HepG2 (cell line): ENCODE data around the gene CD1D. TPM values are rescaled to one million over a fixed set of nuclear protein-coding genes. Genes with fewer than 3 reads are reported as not detected.
"Not testable (repeated sequence)": the region's sequence is repeated elsewhere in the genome, so short reads cannot be mapped to it uniquely, and the experiment has no call there.

Experiments used
- ATAC-seq: fragments of 200-7000 bp; cut with Tn5 transposase; 3 replicates; pipeline ENCODE4 v1.9.1; 2020; ENCODE audit warnings: mild to moderate bottlenecking, moderate library complexity
- BruUV-seq: library from RNA; stranded (reverse); fragments of 400-500 nt; replicated peaks from 2 replicates; lab custom pipeline; 2021; lab: Mats Ljungman, UMichigan
- CTCF ChIA-PET: fragments of 300-600 bp; formaldehyde crosslinking; extraction: SDS; loops from one replicate; lab custom pipeline; 2021; ENCODE audit warnings: low total read pairs, inconsistent platforms, low intra/inter-chr PET ratio; lab: Yijun Ruan, JAX
- POLR2A ChIA-PET: fragments of 350-600 bp; sonication (Branson Sonifier 250); formaldehyde crosslinking; loops from one replicate; lab custom pipeline; 2020; ENCODE audit warnings: antibody characterized with exemption, inconsistent platforms; lab: Yijun Ruan, JAX
- DNase-seq: peaks from one replicate; pipeline ENCODE4 v3.0.0-alpha.2; 2015; ENCODE audit warnings: low spot score
- FAIRE-seq: peaks from 3 replicates; lab custom pipeline; 2011; peaks lifted over from hg19 to GRCh38; lab: Jason Lieb, UNC
- H2AFZ ChIP-seq: one replicate; pipeline ENCODE4 v1.6.1; 2011; ENCODE audit warnings: low read length, inconsistent platforms
- H3K27ac ChIP-seq: fragments of 300-600 bp; 3 replicates; pipeline ENCODE4 v1.8.0; 2011; ENCODE audit warnings: mixed run types, mild to moderate bottlenecking, mixed read lengths, low read length, inconsistent platforms; ENCODE audit not compliant: insufficient read depth; ENCODE audit errors: extremely low read length
- H3K27me3 ChIP-seq, 2 experiments: fragments of 200-600 bp in 1 of 2; 2 replicates in 1 of 2; 3 replicates in 1 of 2; pipeline versions ENCODE4 v1.6.0 to v1.8.0; 2011; ENCODE audit warnings: low read length in 2 of 2, mild to moderate bottlenecking in 2 of 2, moderate library complexity in 2 of 2, inconsistent platforms in 1 of 2; ENCODE audit not compliant: insufficient read depth in 2 of 2, control insufficient read depth in 1 of 2
- H3K36me3 ChIP-seq, 2 experiments: fragments of 200-600 bp in 1 of 2; replicated peaks in 1 of 2; 2 replicates in 1 of 2; 3 replicates in 1 of 2; pipeline versions ENCODE4 v1.5.1 to v1.8.0; 2011; ENCODE audit warnings: low read length in 2 of 2, inconsistent platforms in 1 of 2; ENCODE audit not compliant: insufficient read depth in 2 of 2, control insufficient read depth in 1 of 2
- H3K4me1 ChIP-seq: 2 replicates; pipeline ENCODE4 v1.5.1; 2012; ENCODE audit warnings: low read length, inconsistent platforms; ENCODE audit not compliant: insufficient read depth
- H3K4me2 ChIP-seq: 2 replicates; pipeline ENCODE4 v1.6.0; 2011; ENCODE audit warnings: low read depth, low read length, inconsistent platforms
- H3K4me3 ChIP-seq, 3 experiments: fragments of 200-600 bp in 1 of 3; sonication (generic), shearing (Covaris generic) in 1 of 3; replicated peaks in 1 of 3; 2 replicates each; pipeline ENCODE4 v1.5.1; 2011 to 2016; ENCODE audit warnings: low read length in 3 of 3, inconsistent platforms in 2 of 3, low read depth in 2 of 3, mild to moderate bottlenecking in 2 of 3, control low read depth in 1 of 3, mixed read lengths in 1 of 3; ENCODE audit not compliant: insufficient read depth in 1 of 3
- H3K79me2 ChIP-seq: one replicate; pipeline ENCODE4 v1.6.1; 2011; ENCODE audit warnings: low read length, inconsistent platforms; ENCODE audit not compliant: insufficient read depth
- H3K9ac ChIP-seq: 2 replicates; pipeline ENCODE4 v1.6.0; 2011; ENCODE audit warnings: mild to moderate bottlenecking, low read depth, low read length, inconsistent platforms; ENCODE audit not compliant: insufficient read depth
- H3K9me3 ChIP-seq: 2 replicates; pipeline ENCODE4 v1.5.1; 2012; ENCODE audit warnings: mild to moderate bottlenecking, low read length
- H4K20me1 ChIP-seq: 2 replicates; pipeline ENCODE4 v1.6.0; 2011; ENCODE audit warnings: inconsistent platforms, mild to moderate bottlenecking, low read length, moderate library complexity; ENCODE audit not compliant: insufficient read depth
- GABPA ChIP-seq, 2 experiments: IDR thresholded peaks; 2 replicates each; pipeline ENCODE4 v1.6.1; 2011 to 2016; ENCODE audit warnings: low read depth in 2 of 2, low read length in 1 of 2, missing biosample characterization in 1 of 2, missing genetic modification characterization in 1 of 2
- KDM4B ChIP-seq: sonication (generic); formaldehyde crosslinking; IDR thresholded peaks from 2 replicates; pipeline ENCODE4 v1.4.0; 2020; ENCODE audit warnings: missing genetic modification reagents
- MBD4 ChIP-seq: IDR thresholded peaks from 2 replicates; pipeline ENCODE4 v1.6.1; 2012; ENCODE audit warnings: low read length, inconsistent platforms, borderline replicate concordance
- RFX3 ChIP-seq: IDR thresholded peaks from 2 replicates; pipeline ENCODE4 v1.6.1; 2016; ENCODE audit warnings: missing biosample characterization, missing genetic modification reagents
- TBP ChIP-seq: sonication (generic); formaldehyde crosslinking; IDR thresholded peaks from 2 replicates; pipeline ENCODE4 v1.5.0; 2020; ENCODE audit warnings: missing genetic modification reagents
- ZNF3 ChIP-seq: IDR thresholded peaks from 2 replicates; pipeline ENCODE4 v1.7.0; 2017; ENCODE audit warnings: inconsistent platforms
- ZNF460 ChIP-seq: sonication (generic); formaldehyde crosslinking; IDR thresholded peaks from 2 replicates; pipeline ENCODE4 v1.5.1; 2020; ENCODE audit warnings: missing genetic modification reagents, mild to moderate bottlenecking, borderline replicate concordance
- ZNF562 ChIP-seq: sonication (generic); formaldehyde crosslinking; IDR thresholded peaks from 2 replicates; pipeline ENCODE4 v1.8.0; 2022; ENCODE audit warnings: missing genetic modification reagents, borderline replicate concordance
- WGBS: methylation state at CpG from one replicate; pipeline ENCODE4 v1.1.6; 2017; ENCODE audit warnings: low lambda C conversion rate; 5-methylcytosine and 5-hydroxymethylcytosine counted together
- in situ Hi-C: cut with HindIII; loops from 2 replicates; pipeline ENCODE4 v1.10.0; 2017; ENCODE audit warnings: low pct_unique_long_range_greater_than_20kb; ENCODE audit not compliant: extremely low pct_ligation_motif_present
- intact Hi-C: fragments of 100-400 bp; cut with micrococcal nuclease; formaldehyde crosslinking; loops from one replicate; pipeline ENCODE4 v1.10.0; 2022; ENCODE audit not compliant: unreplicated experiment
- polyA plus RNA-seq, 8 experiments: library from polyadenylated mRNA; depleted of rRNA in 3 of 8; stranded (reverse) in 7 of 8; unstranded in 1 of 8; fragments of >200 nt; fragmentation: Illumina TruSeq in 4 of 8; extraction: Trizol in 4 of 8; gene quantifications; 2 replicates each; pipeline versions ENCODE4 v1.2.1 to v1.2.3, GENCODE V29; 2011 to 2016; ENCODE audit warnings: low read depth in 4 of 8, missing spikeins in 1 of 8, mixed read lengths in 1 of 8; ENCODE audit not compliant: insufficient read depth in 1 of 8
- total RNA-seq, 5 experiments: library from RNA; depleted of rRNA; stranded (reverse); fragments of >200 nt; fragmentation: Illumina TruSeq; extraction: Trizol; gene quantifications; 2 replicates each; pipeline ENCODE4 v1.2.3, GENCODE V29; 2016; ENCODE audit warnings: low read depth in 1 of 5
- TF ChIP-seq, protein P1 (sequence below): sonication (generic); formaldehyde crosslinking; IDR thresholded peaks from 2 replicates; pipeline ENCODE4 v1.4.0; 2020; ENCODE audit warnings: missing genetic modification reagents
- TF ChIP-seq, protein P2 (sequence below): fragments of 450-650 bp; IDR thresholded peaks from 2 replicates; pipeline ENCODE4 v1.6.1; 2016

The CD1D gene
- total and polyA plus RNA-seq, 2 of the 13 experiments (the other 11 are each of a cell fraction or from before 2014, with no cell fraction given), result not detected

DNA sequence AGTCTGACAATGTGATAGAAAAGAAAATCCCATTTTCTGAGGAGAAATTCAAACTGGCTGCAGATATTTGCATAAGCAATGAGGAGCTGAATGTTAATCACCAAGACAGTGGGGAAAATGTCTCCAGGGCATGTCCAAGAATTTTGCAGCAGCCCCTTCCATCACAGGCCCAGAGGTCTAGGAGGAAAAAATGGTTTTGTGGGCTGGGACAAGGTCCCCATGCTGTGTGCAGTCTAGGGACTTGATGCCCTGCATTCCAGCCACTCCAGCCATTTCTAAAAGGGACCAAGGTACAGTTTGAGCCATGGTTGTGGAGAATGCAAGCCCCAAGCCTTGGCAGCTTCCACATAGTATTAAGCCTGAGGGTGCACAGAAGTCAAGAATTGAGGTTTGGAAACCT, 42.8 kb downstream of the CD1D start:
- DNase-seq, POLR2A ChIA-PET, CTCF ChIA-PET, H3K27me3 ChIP-seq, H3K4me2 ChIP-seq, ATAC-seq, H4K20me1 ChIP-seq, H3K27ac ChIP-seq, FAIRE-seq, H3K4me1 ChIP-seq, BruUV-seq, H3K79me2 ChIP-seq, intact Hi-C loops, in situ Hi-C loops, H2AFZ ChIP-seq, H3K4me3 ChIP-seq, H3K9ac ChIP-seq, H3K36me3 ChIP-seq: not testable (repeated sequence)
- peaks cover 47% of the 10 kb centered on the region for H3K9me3 ChIP-seq

DNA sequence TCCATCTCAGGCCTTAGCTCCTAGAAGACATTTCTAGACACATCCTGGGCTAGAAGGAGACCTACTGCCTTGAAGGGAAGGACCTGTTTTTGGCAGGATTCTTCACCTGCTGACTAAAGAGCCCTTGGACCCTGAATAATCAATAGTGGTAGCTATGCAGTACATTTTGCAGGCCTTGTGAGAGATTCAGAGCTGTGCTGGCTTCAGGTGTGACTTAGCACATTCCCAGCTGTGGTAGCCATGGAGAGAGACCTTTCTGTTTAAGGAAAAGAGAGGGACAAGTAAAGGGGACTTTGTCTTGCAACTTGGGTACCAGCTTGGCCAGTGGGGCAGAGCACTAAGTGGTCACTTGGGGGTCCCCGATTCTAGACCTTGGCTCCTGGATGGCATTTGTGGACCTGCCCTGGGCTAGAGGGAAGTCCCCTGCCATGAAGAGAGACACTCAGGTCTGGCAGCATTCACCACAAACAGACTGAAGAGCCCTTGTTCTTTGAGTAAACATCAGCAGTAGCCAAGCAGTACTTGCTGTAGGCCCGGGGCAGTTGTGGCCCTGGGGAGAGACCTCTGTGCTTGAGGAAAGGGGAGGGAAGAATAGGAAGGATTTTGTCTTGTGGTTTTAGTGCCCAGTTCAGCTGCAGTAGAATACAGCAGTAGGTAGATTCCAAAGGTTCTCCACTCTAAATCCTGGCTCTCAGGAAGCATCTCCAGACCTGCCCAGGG, 47.4 kb downstream of the CD1D start:
- Histone ChIP-seq H3K4me3 (no peak overlapping the region), H3K9me3 (peaks cover 76% of the 10 kb centered on the region), H4K20me1 (no peaks in the 10 kb centered on the region), H3K4me2 (no peak overlapping the region), H3K79me2 (no peaks in the 10 kb centered on the region), H3K36me3 (no peaks in the 10 kb centered on the region), H3K9ac (no peak overlapping the region), H2AFZ (no peak overlapping the region), H3K27me3 (no peaks in the 10 kb centered on the region), H3K4me1 (no peaks in the 10 kb centered on the region), H3K27ac (no peak overlapping the region)
- DNase-seq, result no peak
- FAIRE-seq, result no peak
- POLR2A ChIA-PET, result no interaction called here
- TF ChIP-seq, protein P1, sequence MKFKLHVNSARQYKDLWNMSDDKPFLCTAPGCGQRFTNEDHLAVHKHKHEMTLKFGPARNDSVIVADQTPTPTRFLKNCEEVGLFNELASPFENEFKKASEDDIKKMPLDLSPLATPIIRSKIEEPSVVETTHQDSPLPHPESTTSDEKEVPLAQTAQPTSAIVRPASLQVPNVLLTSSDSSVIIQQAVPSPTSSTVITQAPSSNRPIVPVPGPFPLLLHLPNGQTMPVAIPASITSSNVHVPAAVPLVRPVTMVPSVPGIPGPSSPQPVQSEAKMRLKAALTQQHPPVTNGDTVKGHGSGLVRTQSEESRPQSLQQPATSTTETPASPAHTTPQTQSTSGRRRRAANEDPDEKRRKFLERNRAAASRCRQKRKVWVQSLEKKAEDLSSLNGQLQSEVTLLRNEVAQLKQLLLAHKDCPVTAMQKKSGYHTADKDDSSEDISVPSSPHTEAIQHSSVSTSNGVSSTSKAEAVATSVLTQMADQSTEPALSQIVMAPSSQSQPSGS (CRISPR knock-in tag), result no peak
- TF ChIP-seq ZNF562 (no peak), RFX3 (CRISPR knock-in tag) (no peak), KDM4B (CRISPR knock-in tag) (no peak), ZNF3 (CRISPR knock-in tag) (no peak), MBD4 (no peak), ZNF460 (CRISPR knock-in tag) (no peak), GABPA (IDR thresholded peaks at IDR 0.05; ENCODE audit: low read depth, low read length) (no peak), GABPA (CRISPR knock-in tag; IDR thresholded peaks at IDR 0.05; ENCODE audit: low read depth) (no peak), TBP (CRISPR knock-in tag) (no peak)
- TF ChIP-seq, protein P2, sequence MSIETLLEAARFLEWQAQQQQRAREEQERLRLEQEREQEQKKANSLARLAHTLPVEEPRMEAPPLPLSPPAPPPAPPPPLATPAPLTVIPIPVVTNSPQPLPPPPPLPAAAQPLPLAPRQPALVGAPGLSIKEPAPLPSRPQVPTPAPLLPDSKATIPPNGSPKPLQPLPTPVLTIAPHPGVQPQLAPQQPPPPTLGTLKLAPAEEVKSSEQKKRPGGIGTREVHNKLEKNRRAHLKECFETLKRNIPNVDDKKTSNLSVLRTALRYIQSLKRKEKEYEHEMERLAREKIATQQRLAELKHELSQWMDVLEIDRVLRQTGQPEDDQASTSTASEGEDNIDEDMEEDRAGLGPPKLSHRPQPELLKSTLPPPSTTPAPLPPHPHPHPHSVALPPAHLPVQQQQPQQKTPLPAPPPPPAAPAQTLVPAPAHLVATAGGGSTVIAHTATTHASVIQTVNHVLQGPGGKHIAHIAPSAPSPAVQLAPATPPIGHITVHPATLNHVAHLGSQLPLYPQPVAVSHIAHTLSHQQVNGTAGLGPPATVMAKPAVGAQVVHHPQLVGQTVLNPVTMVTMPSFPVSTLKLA, result no peak
- ATAC-seq, result no peak
- intact Hi-C loops, result no loop called here
- CTCF ChIA-PET, result no interaction called here
- in situ Hi-C loops, result no loop called here
- BruUV-seq, result no TSS peak
- WGBS, result 0% methylated on average over 1 of the region's 2 CpGs
